ENCODE data around the gene MRI1.

DNA sequence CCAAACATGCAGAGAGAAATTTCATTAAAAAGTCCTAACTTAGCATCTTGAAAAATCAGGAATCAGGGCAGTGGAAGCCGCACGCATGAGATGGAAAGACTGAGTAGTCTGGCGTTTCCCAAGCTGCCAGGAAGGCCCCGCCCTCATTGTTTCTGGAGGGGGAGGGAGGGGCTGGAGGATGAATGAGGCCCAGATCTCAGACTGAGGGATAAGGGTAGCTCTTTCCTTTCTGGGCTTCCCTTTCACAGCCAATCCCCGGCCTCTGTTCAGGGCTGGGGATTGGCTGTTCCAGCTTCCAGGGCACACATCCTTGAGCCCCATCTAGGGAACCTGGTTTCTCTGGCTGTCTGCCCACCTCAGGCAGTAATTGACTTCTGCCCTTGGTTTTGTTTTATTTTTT, 17.2 kb downstream of the MRI1 start:
- TF ChIP-seq, protein P1, sequence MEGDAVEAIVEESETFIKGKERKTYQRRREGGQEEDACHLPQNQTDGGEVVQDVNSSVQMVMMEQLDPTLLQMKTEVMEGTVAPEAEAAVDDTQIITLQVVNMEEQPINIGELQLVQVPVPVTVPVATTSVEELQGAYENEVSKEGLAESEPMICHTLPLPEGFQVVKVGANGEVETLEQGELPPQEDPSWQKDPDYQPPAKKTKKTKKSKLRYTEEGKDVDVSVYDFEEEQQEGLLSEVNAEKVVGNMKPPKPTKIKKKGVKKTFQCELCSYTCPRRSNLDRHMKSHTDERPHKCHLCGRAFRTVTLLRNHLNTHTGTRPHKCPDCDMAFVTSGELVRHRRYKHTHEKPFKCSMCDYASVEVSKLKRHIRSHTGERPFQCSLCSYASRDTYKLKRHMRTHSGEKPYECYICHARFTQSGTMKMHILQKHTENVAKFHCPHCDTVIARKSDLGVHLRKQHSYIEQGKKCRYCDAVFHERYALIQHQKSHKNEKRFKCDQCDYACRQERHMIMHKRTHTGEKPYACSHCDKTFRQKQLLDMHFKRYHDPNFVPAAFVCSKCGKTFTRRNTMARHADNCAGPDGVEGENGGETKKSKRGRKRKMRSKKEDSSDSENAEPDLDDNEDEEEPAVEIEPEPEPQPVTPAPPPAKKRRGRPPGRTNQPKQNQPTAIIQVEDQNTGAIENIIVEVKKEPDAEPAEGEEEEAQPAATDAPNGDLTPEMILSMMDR (IDR thresholded peaks at IDR 0.05) = no peak
- no peak for TF ChIP-seq POLR2A (IDR thresholded peaks at IDR 0.05)
